Spleen (tissue), 11 donors: ENCODE measurements around the gene ARSK. TPM values are rescaled to one million over a fixed set of nuclear protein-coding genes. Genes with fewer than 3 reads are reported as not detected.

Experiments used
- DNase-seq: peaks from one replicate; pipeline ENCODE4 v3.0.0-alpha.2; 2020
- H3K27ac ChIP-seq, 8 donors: fragments of 200-600 bp; sonication (generic) in 7 of 8; 1 replicate in 4 of 8; 2 replicates in 4 of 8; pipeline versions ENCODE4 v1.5.0 to v1.8.0; 2016 to 2021; ENCODE audit warnings: inconsistent platforms in 4 of 8, mild to moderate bottlenecking in 4 of 8, moderate library complexity in 1 of 8
- H3K27me3 ChIP-seq, 7 donors: fragments of 200-600 bp; sonication (generic) in 6 of 7; replicated peaks in 1 of 7; 1 replicate in 4 of 7; 2 replicates in 3 of 7; pipeline versions ENCODE4 v1.5.0 to v1.8.0; 2016 to 2021; ENCODE audit warnings: inconsistent platforms in 3 of 7, mild to moderate bottlenecking in 1 of 7
- H3K36me3 ChIP-seq, 6 donors: fragments of 200-600 bp; sonication (generic) in 5 of 6; 1 replicate in 4 of 6; 2 replicates in 2 of 6; pipeline versions ENCODE4 v1.5.0 to v1.8.0; 2016 to 2021; ENCODE audit warnings: inconsistent platforms in 2 of 6
- H3K4me1 ChIP-seq, 6 donors: fragments of 200-600 bp; sonication (generic) in 5 of 6; 1 replicate in 3 of 6; 2 replicates in 3 of 6; pipeline versions ENCODE4 v1.5.0 to v1.8.0; 2016 to 2021; ENCODE audit warnings: inconsistent platforms in 3 of 6
- H3K4me3 ChIP-seq, 8 donors: fragments of 200-600 bp; sonication (generic) in 7 of 8; 1 replicate in 4 of 8; 2 replicates in 4 of 8; pipeline versions ENCODE4 v1.5.0 to v1.8.0; 2016 to 2021; ENCODE audit warnings: inconsistent platforms in 4 of 8, mild to moderate bottlenecking in 4 of 8, moderate library complexity in 2 of 8
- H3K9me3 ChIP-seq, 8 donors: fragments of 200-600 bp; sonication (generic) in 7 of 8; 1 replicate in 4 of 8; 2 replicates in 4 of 8; pipeline versions ENCODE4 v1.5.0 to v1.8.0; 2016 to 2021; ENCODE audit warnings: inconsistent platforms in 4 of 8
- CTCF ChIP-seq, 11 experiments: fragments of 200-600 bp in 7 of 11; fragments of 450-650 bp in 4 of 11; sonication (generic) in 4 of 11; IDR thresholded peaks in 8 of 11; conservative IDR thresholded peaks in 3 of 11; 1 replicate in 7 of 11; 2 replicates in 4 of 11; pipeline versions ENCODE4 v1.4.0 to v1.8.0; 2016 to 2021; ENCODE audit warnings: antibody characterized with exemption in 11 of 11, inconsistent platforms in 4 of 11, mild to moderate bottlenecking in 1 of 11
- POLR2A ChIP-seq, 3 donors: fragments of 450-650 bp; IDR thresholded peaks; one replicate each; pipeline ENCODE4 v1.5.1; 2017; ENCODE audit warnings: antibody characterized with exemption in 3 of 3, mild to moderate bottlenecking in 1 of 3
- POLR2AphosphoS5 ChIP-seq, 3 donors: sonication (generic); formaldehyde crosslinking; IDR thresholded peaks; one replicate each; pipeline ENCODE4 v1.5.1; 2017; ENCODE audit warnings: antibody characterized with exemption in 3 of 3
- WGBS, 5 donors: extraction: QIAGEN DNeasy Blood & Tissue Kit in 3 of 5; methylation state at CpG; one replicate each; pipeline versions ENCODE4 v1.1.5 to v1.1.7; 2013 to 2018; 5-methylcytosine and 5-hydroxymethylcytosine counted together
- intact Hi-C: fragments of 100-400 bp; cut with DNase I; formaldehyde crosslinking; loops from one replicate; pipeline ENCODE4 v1.15.0; 2023; ENCODE audit warnings: low total_unique reads
- polyA plus RNA-seq, 3 donors: library from polyadenylated mRNA; stranded (reverse); fragments of 200-250 nt; gene quantifications; one replicate each; pipeline ENCODE4 v1.2.1, GENCODE V29; 2013
- total RNA-seq, 7 donors: library from RNA; depleted of rRNA in 3 of 7; stranded (reverse); fragments of >200 nt in 3 of 7; fragmentation: NEBNext Ultra II Directional in 4 of 7; extraction: Animal tissue kit (Norgen Biotek cat#: 25700) in 4 of 7; gene quantifications; one replicate each; pipeline versions ENCODE4 v1.1.0 to v1.2.1, GENCODE V29; 2016 to 2021
- donor health status: healthy with polysubstance abuse.
- donor health status: DM: no; HTN: no; CAD: no; lungs with moderate emphysema.
- donor health status: DM: no; HTN: no; CAD: no.
- donor health status: Bipolar disorder and iron deficiency.
- donor health status: healthy.
- donor health status: DM: no; HTN: no; CAD: no.
- donor health status: DM: yes; HTN: yes; CAD: no.

Gene ARSK
- total and polyA plus RNA-seq, 10 donors: 1.6 to 7.9 (median 3.2) TPM

GRCh38 chr5:95599252-95599651, 44.4 kb downstream of the ARSK start:
- no peaks in the 10 kb centered on the region for H3K4me1 ChIP-seq
- intact Hi-C loops: no loop called here
- H3K9me3 ChIP-seq: no peaks in the 10 kb centered on the region
- no peak for TF ChIP-seq CTCF (IDR thresholded peaks at IDR 0.05 in 8 of 11, conservative IDR thresholded peaks at IDR 0.05 in 3 of 11)
- no peak for TF ChIP-seq POLR2AphosphoS5 (IDR thresholded peaks at IDR 0.05)
- no peak for TF ChIP-seq POLR2A (IDR thresholded peaks at IDR 0.05)
- H3K36me3 ChIP-seq: peaks cover 0 to 25% (median 3%) of the 10 kb centered on the region in 6 donors
- H3K27ac ChIP-seq: no peak overlapping the region
- no peak for DNase-seq
- H3K27me3 ChIP-seq: no peaks in the 10 kb centered on the region
- 88 to 97% (median 91%) methylated on average over 1 of the region's 1 CpG for WGBS, 5 donors
- no peak overlapping the region for H3K4me3 ChIP-seq

GRCh38 chr5:95600557-95600956, 45.7 kb downstream of the ARSK start:
- Histone ChIP-seq H3K4me1 (no peaks in the 10 kb centered on the region), H3K27ac (no peak overlapping the region), H3K9me3 (no peaks in the 10 kb centered on the region), H3K4me3 (no peak overlapping the region), H3K36me3 (peaks cover 0 to 25% (median 3%) of the 10 kb centered on the region in 6 donors), H3K27me3 (no peaks in the 10 kb centered on the region)
- no peak for DNase-seq
- intact Hi-C loops: no loop called here
- TF ChIP-seq POLR2AphosphoS5 (IDR thresholded peaks at IDR 0.05): no peak
- TF ChIP-seq CTCF (IDR thresholded peaks at IDR 0.05 in 8 of 11, conservative IDR thresholded peaks at IDR 0.05 in 3 of 11): no peak
- TF ChIP-seq POLR2A (IDR thresholded peaks at IDR 0.05): no peak
- 84 to 100% (median 95%) methylated on average over 1 of the region's 1 CpG for WGBS, 5 donors

GRCh38 chr5:95605786-95606185, 50.9 kb downstream of the ARSK start:
- no peak for DNase-seq
- peaks cover 0 to 21% (median 3%) of the 10 kb centered on the region in 6 donors for H3K36me3 ChIP-seq
- H3K27ac ChIP-seq: no peak overlapping the region
- WGBS, 5 donors: 97 to 99% (median 98%) methylated on average over 5 of the region's 5 CpGs
- no peak overlapping the region for H3K4me3 ChIP-seq
- intact Hi-C loops: no loop called here
- no peaks in the 10 kb centered on the region for H3K4me1 ChIP-seq
- H3K9me3 ChIP-seq: no peaks in the 10 kb centered on the region
- TF ChIP-seq POLR2A (IDR thresholded peaks at IDR 0.05) (no peak), CTCF (IDR thresholded peaks at IDR 0.05 in 8 of 11, conservative IDR thresholded peaks at IDR 0.05 in 3 of 11) (no peak), POLR2AphosphoS5 (IDR thresholded peaks at IDR 0.05) (no peak)
- H3K27me3 ChIP-seq: no peaks in the 10 kb centered on the region

- Histone ChIP-seq H3K4me1 (no peaks in the 10 kb centered on the region), H3K27ac (no peak overlapping the region), H3K9me3 (no peaks in the 10 kb centered on the region), H3K27me3 (no peaks in the 10 kb centered on the region), H3K4me3 (no peak overlapping the region), H3K36me3 (peaks cover 0 to 15% (median 0%) of the 10 kb centered on the region in 6 donors)
- 90 to 96% (median 94%) methylated on average over 1 of the region's 1 CpG for WGBS, 5 donors
- TF ChIP-seq CTCF (IDR thresholded peaks at IDR 0.05 in 8 of 11, conservative IDR thresholded peaks at IDR 0.05 in 3 of 11) (no peak), POLR2A (IDR thresholded peaks at IDR 0.05) (no peak), POLR2AphosphoS5 (IDR thresholded peaks at IDR 0.05) (no peak)
- intact Hi-C loops: no loop called here
- no peak for DNase-seq
These were observed 51.5 kb downstream of the ARSK start for GRCh38 chr5:95606419-95606818.
